K562 (cell line): Measurements from ENCODE around the gene GPNMB.

Source experiments
- FOXA3 ChIP-seq, 2 experiments: fragments of 450-650 bp in 1 of 2; sonication (generic) in 1 of 2; formaldehyde crosslinking; IDR thresholded peaks in 1 of 2; conservative IDR thresholded peaks in 1 of 2; 2 replicates each; pipeline versions ENCODE4 v1.4.0 to v1.8.0; 2020 to 2022; ENCODE audit warnings: mild to moderate bottlenecking in 2 of 2, missing genetic modification reagents in 1 of 2
- MIER1 ChIP-seq: fragments of 450-650 bp; IDR thresholded peaks from 2 replicates; pipeline ENCODE4 v1.6.1; 2016; ENCODE audit warnings: antibody characterized with exemption, mild to moderate bottlenecking, low read depth
- POLR2A ChIP-seq: fragments of 450-650 bp; conservative IDR thresholded peaks from 2 replicates; pipeline ENCODE4 v1.6.1; 2016
- POU5F1 ChIP-seq: fragments of 150-350 bp; IDR thresholded peaks from 2 replicates; pipeline ENCODE4 v1.6.1; 2014; ENCODE audit warnings: borderline replicate concordance, low read length, low read depth, mild to moderate bottlenecking; ENCODE audit not compliant: partially characterized antibody
- SMC3 ChIP-seq: conservative IDR thresholded peaks from 2 replicates; pipeline ENCODE4 v1.6.1; 2011; ENCODE audit warnings: low read depth, low read length, improper control_type of control experiment; ENCODE audit not compliant: insufficient read depth
- ZNF79 ChIP-seq: fragments of 250-450 bp; sonication (Bioruptor Pico); IDR thresholded peaks from 2 replicates; pipeline ENCODE4 v1.4.0; 2020; ENCODE audit warnings: low read depth, mild to moderate bottlenecking, moderate library complexity
- TF ChIP-seq, protein P1 (sequence below): fragments of 450-650 bp; conservative IDR thresholded peaks from 2 replicates; pipeline ENCODE4 v1.6.1; 2016; ENCODE audit warnings: missing genetic modification characterization, low read depth, mild to moderate bottlenecking, control low read depth, missing compliant biosample characterization
- TF ChIP-seq, protein P2 (sequence below): sonication (generic); formaldehyde crosslinking; IDR thresholded peaks from 2 replicates; pipeline ENCODE4 v1.5.0; 2020; ENCODE audit warnings: missing genetic modification reagents

DNA sequence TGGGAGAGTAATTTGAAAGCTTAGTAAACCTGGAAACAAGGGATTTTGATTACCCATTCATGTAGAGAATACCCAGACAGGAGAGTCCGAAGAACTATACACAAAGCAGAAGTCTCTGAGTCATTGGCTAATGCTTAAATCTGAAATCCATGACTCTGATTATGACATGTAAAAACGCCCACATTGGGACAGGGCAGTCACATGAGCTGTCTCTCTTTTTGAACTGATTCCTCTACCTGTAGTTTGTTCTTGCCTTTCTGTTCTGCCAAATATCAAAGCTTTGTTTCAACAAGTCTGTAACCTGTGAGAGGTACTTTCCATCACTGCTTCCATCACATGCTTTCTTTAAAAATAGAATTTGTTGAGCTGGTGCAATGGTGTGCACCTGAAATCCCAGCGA, 4.3 kb upstream of the GPNMB start:
- TF ChIP-seq MIER1 (no peak), ZNF79 (CRISPR knock-in tag) (no peak), FOXA3 (CRISPR knock-in tag; conservative IDR thresholded peaks at IDR 0.05 in 1 of 2, IDR thresholded peaks at IDR 0.05 in 1 of 2) (no peak), SMC3 (no peak), POLR2A (no peak), POU5F1 (no peak)
- TF ChIP-seq, protein P1, sequence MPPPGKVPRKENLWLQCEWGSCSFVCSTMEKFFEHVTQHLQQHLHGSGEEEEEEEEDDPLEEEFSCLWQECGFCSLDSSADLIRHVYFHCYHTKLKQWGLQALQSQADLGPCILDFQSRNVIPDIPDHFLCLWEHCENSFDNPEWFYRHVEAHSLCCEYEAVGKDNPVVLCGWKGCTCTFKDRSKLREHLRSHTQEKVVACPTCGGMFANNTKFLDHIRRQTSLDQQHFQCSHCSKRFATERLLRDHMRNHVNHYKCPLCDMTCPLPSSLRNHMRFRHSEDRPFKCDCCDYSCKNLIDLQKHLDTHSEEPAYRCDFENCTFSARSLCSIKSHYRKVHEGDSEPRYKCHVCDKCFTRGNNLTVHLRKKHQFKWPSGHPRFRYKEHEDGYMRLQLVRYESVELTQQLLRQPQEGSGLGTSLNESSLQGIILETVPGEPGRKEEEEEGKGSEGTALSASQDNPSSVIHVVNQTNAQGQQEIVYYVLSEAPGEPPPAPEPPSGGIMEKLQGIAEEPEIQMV (tag) = no peak
- TF ChIP-seq, protein P2, sequence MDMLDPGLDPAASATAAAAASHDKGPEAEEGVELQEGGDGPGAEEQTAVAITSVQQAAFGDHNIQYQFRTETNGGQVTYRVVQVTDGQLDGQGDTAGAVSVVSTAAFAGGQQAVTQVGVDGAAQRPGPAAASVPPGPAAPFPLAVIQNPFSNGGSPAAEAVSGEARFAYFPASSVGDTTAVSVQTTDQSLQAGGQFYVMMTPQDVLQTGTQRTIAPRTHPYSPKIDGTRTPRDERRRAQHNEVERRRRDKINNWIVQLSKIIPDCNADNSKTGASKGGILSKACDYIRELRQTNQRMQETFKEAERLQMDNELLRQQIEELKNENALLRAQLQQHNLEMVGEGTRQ (CRISPR knock-in tag) = no peak
